Mucosa of descending colon (tissue), 3 donors: ENCODE data around the gene C1orf50. TPM values are rescaled to one million over a fixed set of nuclear protein-coding genes. Genes with fewer than 3 reads are reported as not detected.

ENCODE experiments used
- ATAC-seq: fragments of 200-7000 bp; cut with Tn5 transposase; one replicate; pipeline ENCODE4 v1.9.1; 2020; ENCODE audit warnings: mild to moderate bottlenecking, moderate library complexity
- DNase-seq, 3 donors: peaks; one replicate each; pipeline ENCODE4 v3.0.0-alpha.2; 2020
- H3K36me3 ChIP-seq: fragments of 200-600 bp; one replicate; pipeline ENCODE4 v1.8.0; 2021; ENCODE audit warnings: low read depth, mild to moderate bottlenecking
- H3K4me1 ChIP-seq: fragments of 200-600 bp; one replicate; pipeline ENCODE4 v1.8.0; 2021; ENCODE audit warnings: low read depth, mild to moderate bottlenecking
- H3K4me3 ChIP-seq: fragments of 200-600 bp; one replicate; pipeline ENCODE4 v1.8.0; 2021; ENCODE audit warnings: mild to moderate bottlenecking
- H3K9me3 ChIP-seq: fragments of 200-600 bp; one replicate; pipeline ENCODE4 v1.8.0; 2021; ENCODE audit warnings: mild to moderate bottlenecking
- CTCF ChIP-seq: fragments of 200-600 bp; IDR thresholded peaks from one replicate; pipeline ENCODE4 v1.8.0; 2022; ENCODE audit warnings: antibody characterized with exemption, mild to moderate bottlenecking
- intact Hi-C, 2 donors: fragments of 100-400 bp; cut with DNase I in 1 of 2; cut with micrococcal nuclease in 1 of 2; formaldehyde crosslinking; loops; one replicate each; pipeline versions ENCODE4 v1.11.0 to v1.11.1; 2022; cut with DNase I, micrococcal nuclease
- total RNA-seq, 3 donors: library from RNA; stranded (reverse); fragmentation: NEBNext Ultra II Directional in 2 of 3; extraction: Animal tissue kit (Norgen Biotek cat#: 25700) in 2 of 3; gene quantifications; one replicate each; pipeline versions ENCODE4 v1.2.1 to v1.2.4, GENCODE V29; 2021 to 2023
- donor health status: DM: no; HTN: no; CAD: no; lungs with moderate emphysema.
- donor health status: DM: no; HTN: no; CAD: no.
- donor health status: DM: no; HTN: yes; CAD: no.

The C1orf50 gene
- total RNA-seq, 3 donors from 2014 or later, result 4.4 to 9.8 (median 7.1) TPM

GRCh38 chr1:42734201-42735035 lies 32.6 kb upstream of the C1orf50 start:
- intact Hi-C loops, result no loop called here
- H3K4me1 ChIP-seq, result peaks cover 18% of the 10 kb centered on the region
- no peaks in the 10 kb centered on the region for H3K9me3 ChIP-seq
- no peak for TF ChIP-seq CTCF
- no peaks in the 10 kb centered on the region for H3K36me3 ChIP-seq
- H3K4me3 ChIP-seq, result no peak overlapping the region
- peak in 1 of 3 donors; percentile 12 for DNase-seq
- no peak for ATAC-seq

GRCh38 chr1:42735056-42735455 lies 32.0 kb upstream of the C1orf50 start:
- peaks cover 18% of the 10 kb centered on the region for H3K4me1 ChIP-seq
- DNase-seq, result peak in 1 of 3 donors; percentile 34
- no peak for ATAC-seq
- TF ChIP-seq CTCF, result no peak
- H3K4me3 ChIP-seq, result no peak overlapping the region
- no peaks in the 10 kb centered on the region for H3K36me3 ChIP-seq
- intact Hi-C loops, result no loop called here
- no peaks in the 10 kb centered on the region for H3K9me3 ChIP-seq

GRCh38 chr1:42735477-42736105 lies 31.5 kb upstream of the C1orf50 start:
- Histone ChIP-seq H3K9me3 (no peaks in the 10 kb centered on the region), H3K4me1 (peaks cover 20% of the 10 kb centered on the region), H3K4me3 (no peak overlapping the region), H3K36me3 (no peaks in the 10 kb centered on the region)
- ATAC-seq (peak; percentile 82), DNase-seq (peak in 1 of 3 donors; percentile 67)
- TF ChIP-seq CTCF, result no peak
- intact Hi-C loops, result no loop called here

- Histone ChIP-seq H3K36me3 (no peaks in the 10 kb centered on the region), H3K9me3 (no peaks in the 10 kb centered on the region), H3K4me3 (no peak overlapping the region), H3K4me1 (peaks cover 16% of the 10 kb centered on the region)
- no peak for TF ChIP-seq CTCF
- intact Hi-C loops, result no loop called here
- DNase-seq (peak in 2 of 3 donors; percentile 68 to 82), ATAC-seq (peak; percentile 81)
Observed at GRCh38 chr1:42736152-42736551, 30.9 kb upstream of the C1orf50 start.

GRCh38 chr1:42736571-42737200 lies 30.4 kb upstream of the C1orf50 start:
- H3K4me3 ChIP-seq, result no peak overlapping the region
- TF ChIP-seq CTCF, result no peak
- peaks cover 14% of the 10 kb centered on the region for H3K4me1 ChIP-seq
- DNase-seq (no peak), ATAC-seq (no peak)
- intact Hi-C loops, result no loop called here
- no peaks in the 10 kb centered on the region for H3K9me3 ChIP-seq
- no peaks in the 10 kb centered on the region for H3K36me3 ChIP-seq
